ENCODE results near the gene PCLO. TPM values are rescaled to one million over a fixed set of nuclear protein-coding genes. Genes with fewer than 3 reads are reported as not detected.

The PCLO gene
- total RNA-seq, 1 experiment from 2014 or later: 3.1 TPM

GRCh38 chr7:83105063-83105462 lies 57.6 kb downstream of the PCLO start:
- no peaks in the 10 kb centered on the region for H3K27me3 Mint-ChIP-seq (ENCODE audit: low read depth)
- Histone ChIP-seq H2BK12ac (ENCODE audit: insufficient read length, low read depth, low read length) (no peak overlapping the region), H3K9ac (ENCODE audit: extremely low read depth, insufficient read length, low read length) (no peak overlapping the region), H2BK5ac (ENCODE audit: insufficient read length, low read length) (no peak overlapping the region), H2BK120ac (ENCODE audit: low read depth, low read length, poor library complexity, severe bottlenecking) (no peak overlapping the region), H4K5ac (ENCODE audit: insufficient read length, low read depth, low read length) (no peak overlapping the region), H3K56ac (ENCODE audit: insufficient read length, low read depth, low read length) (no peak overlapping the region), H3K23me2 (ENCODE audit: insufficient read length, low read depth, low read length, poor library complexity, severe bottlenecking) (no peaks in the 10 kb centered on the region), H4K91ac (ENCODE audit: insufficient read length, low read depth, low read length) (no peak overlapping the region), H4K8ac (replicated peaks; ENCODE audit: insufficient read length, low read depth, low read length) (no peak overlapping the region), H3T11ph (ENCODE audit: low read length) (no peak overlapping the region), H3K27ac (ENCODE audit: insufficient read length, low read depth, low read length) (no peak overlapping the region), H2AK5ac (ENCODE audit: insufficient read length, low read length) (no peak overlapping the region), H2BK15ac (ENCODE audit: low read depth, low read length) (no peak overlapping the region), H3K14ac (ENCODE audit: insufficient read depth, low read length) (no peak overlapping the region), H3K23ac (ENCODE audit: insufficient read length, low read depth, low read length) (no peak overlapping the region), H3K27me3 (ENCODE audit: insufficient read depth, low read length) (no peaks in the 10 kb centered on the region), H3K79me1 (ENCODE audit: insufficient read depth, low read depth, low read length, poor library complexity, severe bottlenecking) (no peaks in the 10 kb centered on the region), H3K4me1 (ENCODE audit: insufficient read depth, low read length) (no peaks in the 10 kb centered on the region), H3K4ac (ENCODE audit: low read depth, low read length) (no peak overlapping the region), H3K9me3 (ENCODE audit: control insufficient read depth, low read depth, low read length) (no peaks in the 10 kb centered on the region), H3K18ac (ENCODE audit: insufficient read length, low read depth, low read length) (no peak overlapping the region), H2BK20ac (ENCODE audit: low read depth, low read length, poor library complexity, severe bottlenecking) (no peak overlapping the region), H3K4me2 (ENCODE audit: insufficient read depth, insufficient read length, low read length) (no peak overlapping the region), H3K79me2 (ENCODE audit: insufficient read depth, low read length) (no peaks in the 10 kb centered on the region), H4K20me1 (ENCODE audit: control insufficient read depth, insufficient read depth, insufficient read length) (no peaks in the 10 kb centered on the region), H2AFZ (ENCODE audit: low read length) (no peak overlapping the region)
- no peak for DNase-seq
- TF ChIP-seq CTCF (conservative IDR thresholded peaks at IDR 0.05): no peak
- peaks cover 6% of the 10 kb centered on the region in 2 experiments for H3K4me1 Mint-ChIP-seq
- WGBS (ENCODE audit: extremely low coverage, insufficient read length, low lambda C conversion rate): no CpG with 5 or more reads among the region's 1 CpG
- no peaks in the 10 kb centered on the region for H3K9me3 Mint-ChIP-seq
- no peak overlapping the region for H3K4me3 Mint-ChIP-seq
- no peaks in the 10 kb centered on the region for H3K36me3 Mint-ChIP-seq (ENCODE audit: insufficient read depth in 1 of 3, low read depth in 3 of 3)
- H3K27ac Mint-ChIP-seq: peak overlapping the region in 1 of 3 experiments; percentile 79; a peak in 1 of 7 replicates
